Measurements from ENCODE around the gene PHACTR3.

PHACTR3 gene

DNA sequence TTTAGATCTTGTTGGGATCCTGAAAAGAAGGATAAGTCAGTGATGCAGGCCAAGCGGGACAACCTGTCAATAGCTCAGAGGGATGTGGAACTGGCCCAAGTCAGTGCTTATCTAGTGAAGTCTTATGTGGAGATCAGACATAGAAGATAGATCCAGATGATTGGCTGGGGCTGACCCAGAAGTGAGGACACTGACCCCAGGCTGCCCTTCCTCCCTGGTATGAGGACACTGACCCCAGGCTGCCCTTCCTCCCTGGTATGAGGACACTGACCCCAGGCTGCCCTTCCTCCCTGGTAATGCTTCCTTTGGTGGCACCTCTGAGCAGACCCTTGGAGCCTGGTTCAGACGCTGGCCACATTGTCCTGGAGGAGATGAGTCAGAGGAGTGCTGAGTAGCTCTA lies 159.7 kb downstream of the PHACTR3 start:
- no peak for DNase-seq

GRCh38 chr20:59765599-59766177 lies 161.3 kb downstream of the PHACTR3 start:
- DNase-seq, result no peak

DNA sequence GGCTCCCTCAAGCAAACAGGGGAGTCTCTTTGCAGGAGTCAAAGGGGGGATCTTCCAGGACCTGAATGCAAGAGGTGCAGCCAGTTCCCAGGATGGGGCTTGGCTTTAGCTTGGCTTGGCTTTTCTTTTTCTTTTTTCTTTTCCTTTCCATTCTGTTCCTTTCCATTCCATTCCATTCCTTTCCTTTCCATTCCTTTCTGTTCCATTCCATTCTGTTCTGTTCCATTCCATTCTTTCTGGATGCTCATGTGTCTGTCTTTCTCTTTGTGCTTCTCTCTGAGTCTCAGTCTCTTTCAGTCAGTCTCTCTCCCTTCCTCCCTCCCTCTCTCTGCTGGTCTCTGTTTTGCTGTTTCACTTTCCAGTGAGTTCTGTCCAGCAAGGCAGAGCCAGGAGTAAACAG lies 163.3 kb downstream of the PHACTR3 start:
- DNase-seq, result no peak

- DNase-seq, result no peak
Observed at GRCh38 chr20:59770270-59770669, 165.9 kb downstream of the PHACTR3 start.

DNA sequence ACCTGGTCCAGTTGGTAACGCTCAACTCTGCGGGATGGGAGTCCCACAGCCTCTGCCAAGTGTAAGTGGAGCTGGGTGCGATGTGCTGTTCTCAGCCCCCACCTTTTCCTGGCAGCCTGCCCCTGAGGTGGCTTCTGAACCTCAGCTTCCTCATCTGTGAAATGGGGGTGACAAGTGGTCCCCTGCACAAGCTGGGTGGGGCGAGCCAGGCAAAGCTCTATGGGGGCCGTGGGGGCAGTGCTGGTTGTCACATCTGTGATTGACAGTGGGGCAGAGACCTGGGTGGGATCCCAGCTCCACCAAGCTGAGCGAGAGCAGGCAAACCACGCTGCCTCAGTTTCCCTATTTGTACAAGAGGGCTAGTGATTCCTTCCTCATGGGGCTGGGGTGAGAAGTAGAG lies 166.5 kb downstream of the PHACTR3 start:
- no peak for DNase-seq

GRCh38 chr20:59771506-59772372 lies 167.4 kb downstream of the PHACTR3 start:
- no peak for DNase-seq

DNA sequence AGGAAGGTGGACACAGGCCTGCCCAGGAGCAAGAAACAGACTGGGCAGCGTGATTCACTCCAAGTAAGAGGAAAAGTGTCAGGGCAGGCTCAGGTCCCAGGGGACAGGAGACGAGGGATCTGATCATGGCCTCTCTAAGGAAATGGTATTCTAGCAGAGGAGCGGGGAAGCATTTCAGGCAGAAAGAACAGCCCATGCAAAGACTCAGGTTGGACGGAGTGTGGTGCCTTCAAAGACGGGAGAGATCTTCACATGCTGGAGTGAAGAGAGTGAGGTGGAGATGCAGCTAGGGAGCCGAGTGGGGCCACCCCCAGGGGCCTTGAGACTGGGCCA lies 168.0 kb downstream of the PHACTR3 start:
- no peak for DNase-seq

DNA sequence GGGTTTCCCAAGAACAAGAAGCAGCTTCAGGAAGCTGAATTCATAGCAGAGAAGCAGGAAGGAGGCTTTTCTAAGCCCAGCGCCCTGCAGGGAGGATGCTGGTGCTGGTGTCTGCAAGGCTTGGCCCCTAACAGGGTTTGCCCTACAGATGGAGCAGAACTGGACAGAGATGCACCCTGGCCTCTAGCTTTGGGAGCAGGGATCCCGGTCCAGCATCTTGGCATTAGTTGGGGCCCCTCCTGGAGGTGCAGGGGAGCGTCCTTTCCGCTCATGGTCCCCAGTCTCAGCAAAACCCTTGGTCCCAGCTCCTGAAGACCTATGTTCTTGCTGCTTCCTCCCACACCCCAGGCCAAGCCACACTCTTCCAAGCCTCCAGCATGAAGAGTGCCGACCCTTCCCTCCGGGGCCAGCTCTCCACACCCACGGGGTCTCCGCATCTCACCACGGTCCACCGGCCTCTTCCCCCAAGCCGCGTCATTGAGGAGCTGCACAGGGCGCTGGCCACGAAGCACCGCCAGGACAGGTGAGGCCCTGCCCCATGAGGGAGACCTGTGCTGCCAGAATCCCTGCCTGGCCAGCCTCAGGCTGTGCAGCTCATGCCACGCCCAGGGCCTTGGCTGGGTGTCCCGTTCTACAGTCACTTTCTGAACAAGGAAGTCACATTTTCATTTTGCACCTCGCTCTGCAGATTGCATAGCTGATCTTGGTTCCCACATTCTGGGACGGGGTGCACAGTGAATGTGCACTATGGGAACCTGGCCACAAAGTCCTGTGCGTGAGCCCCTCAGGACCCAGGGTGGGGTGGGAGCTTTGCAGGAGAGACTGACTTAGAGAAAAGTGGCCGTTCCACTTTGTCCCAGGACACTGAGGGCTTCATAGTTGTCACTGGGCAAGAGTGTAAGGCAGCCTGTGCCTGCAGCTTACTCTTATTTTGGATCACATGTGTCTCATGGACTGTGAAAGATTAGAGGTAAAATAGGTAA lies 168.9 kb downstream of the PHACTR3 start:
- peak; percentile 20 for DNase-seq

DNA sequence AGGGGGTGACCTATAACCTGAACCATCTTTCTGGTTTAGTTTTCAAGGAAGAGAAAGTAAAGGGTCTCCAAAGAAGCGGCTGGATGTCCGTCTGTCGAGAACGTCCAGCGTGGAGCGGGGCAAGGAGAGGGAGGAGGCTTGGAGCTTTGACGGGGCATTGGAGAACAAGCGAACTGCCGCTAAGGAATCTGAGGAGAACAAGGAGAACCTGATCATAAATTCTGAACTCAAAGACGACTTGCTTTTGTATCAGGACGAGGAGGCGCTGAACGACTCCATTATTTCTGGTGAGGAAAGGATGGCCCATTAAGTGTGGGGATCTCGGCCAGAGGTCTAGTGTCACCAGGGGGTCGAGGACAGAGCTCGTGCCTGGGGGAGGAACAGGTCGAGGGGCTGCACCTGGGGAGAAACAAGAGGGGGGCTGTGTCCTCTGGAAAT lies 169.9 kb downstream of the PHACTR3 start:
- DNase-seq, result peak; percentile 13

- DNase-seq, result peak; percentile 3
Observed at GRCh38 chr20:59774921-59775686, 170.8 kb downstream of the PHACTR3 start.

GRCh38 chr20:59775687-59776055 lies 171.3 kb downstream of the PHACTR3 start:
- DNase-seq, result peak; percentile 10

GRCh38 chr20:59776059-59776603 lies 171.8 kb downstream of the PHACTR3 start:
- peak; percentile 28 for DNase-seq

GRCh38 chr20:59776626-59777330 lies 172.4 kb downstream of the PHACTR3 start:
- DNase-seq, result peak; percentile 25

DNA sequence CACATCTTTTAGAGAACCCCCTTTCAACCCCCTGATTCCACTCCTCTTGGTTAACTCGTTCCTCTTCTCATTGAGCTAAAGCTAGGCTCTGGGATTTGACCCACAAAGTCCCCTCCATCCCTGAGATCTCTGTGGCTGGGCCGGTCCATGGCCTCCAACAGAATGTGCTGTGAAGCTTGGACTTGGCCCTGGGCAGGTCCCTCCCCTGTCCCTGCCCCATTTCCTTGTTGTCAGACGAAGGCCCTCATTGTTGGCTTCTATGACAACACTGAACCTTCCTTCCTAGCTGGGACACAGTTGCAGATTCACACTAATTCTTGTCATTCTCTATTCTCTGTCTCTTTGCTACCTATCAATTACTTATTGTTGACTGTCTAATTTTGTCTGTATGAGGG lies 173.0 kb downstream of the PHACTR3 start:
- DNase-seq, result peak; percentile 15

DNA sequence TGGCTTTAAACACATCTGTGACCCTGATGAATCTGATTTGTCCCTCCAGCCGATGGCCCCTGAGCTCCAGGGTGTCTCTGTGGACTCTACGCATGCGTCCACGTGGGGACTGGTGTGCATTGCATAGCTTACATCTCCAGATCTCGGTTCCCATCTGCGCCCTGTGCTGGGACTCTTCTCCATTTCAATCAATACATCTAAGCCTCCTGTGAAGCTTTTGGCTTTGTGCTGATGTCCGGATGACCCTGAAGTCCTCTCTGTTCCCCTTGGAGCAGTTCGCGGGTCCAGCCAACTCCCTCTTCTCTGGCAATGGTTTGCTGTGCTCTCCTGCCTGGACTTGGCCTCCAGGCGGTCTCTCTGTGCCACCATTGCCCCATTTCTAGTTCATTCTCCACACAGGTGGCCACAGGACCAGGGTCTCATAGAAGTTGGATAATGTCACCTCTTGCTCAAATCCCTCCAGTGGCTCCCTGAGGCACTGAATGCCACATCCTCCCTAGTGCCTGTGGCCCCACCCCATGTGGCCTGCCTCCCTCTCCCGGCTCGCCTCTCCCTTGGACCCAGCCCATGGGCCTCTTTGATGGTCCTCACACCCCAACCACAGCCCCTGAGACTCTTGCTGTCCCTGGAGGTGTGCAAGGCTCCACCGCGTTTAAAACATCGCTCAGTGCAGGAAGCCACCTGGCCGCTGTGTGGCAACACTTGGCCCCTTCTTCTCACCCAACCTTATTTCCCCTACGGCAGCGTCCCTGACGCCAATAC lies 173.7 kb downstream of the PHACTR3 start:
- peak; percentile 13 for DNase-seq

GRCh38 chr20:59778615-59779200 lies 174.4 kb downstream of the PHACTR3 start:
- peak; percentile 17 for DNase-seq

DNA sequence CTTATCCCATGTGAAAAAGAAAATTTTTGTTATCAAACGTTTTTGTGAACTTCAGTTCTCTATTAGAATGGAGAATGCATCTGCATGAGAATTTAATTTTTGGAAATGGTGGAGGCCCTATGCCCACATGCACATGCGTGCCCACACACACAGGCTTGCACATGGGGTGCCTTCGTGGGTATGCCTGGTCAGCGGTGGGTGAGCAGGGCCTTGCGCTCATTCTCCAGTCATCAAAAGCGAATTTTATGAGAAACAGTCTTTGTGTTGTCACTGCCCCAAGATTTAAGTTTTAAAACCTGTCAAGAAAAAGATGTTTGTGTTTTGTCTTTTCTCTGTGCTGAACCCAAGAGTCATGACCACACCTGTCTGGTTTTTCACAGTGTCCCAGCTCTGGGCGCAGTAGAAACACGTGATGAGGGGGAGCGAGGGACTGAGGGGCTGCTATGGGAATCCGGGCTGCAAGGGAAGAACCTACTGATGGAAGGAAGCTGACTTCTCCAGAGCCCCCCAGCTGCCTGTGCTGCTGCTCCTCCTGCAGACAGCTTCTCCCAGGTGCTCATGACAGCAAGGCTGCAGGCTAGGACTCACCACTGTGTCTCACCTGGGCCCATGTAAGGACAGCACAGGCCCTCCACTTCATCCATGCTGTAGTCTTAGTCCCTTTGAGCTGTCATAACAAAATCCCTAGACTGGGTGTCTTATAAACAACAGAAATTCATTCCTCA lies 175.5 kb downstream of the PHACTR3 start:
- peak; percentile 13 for DNase-seq

DNA sequence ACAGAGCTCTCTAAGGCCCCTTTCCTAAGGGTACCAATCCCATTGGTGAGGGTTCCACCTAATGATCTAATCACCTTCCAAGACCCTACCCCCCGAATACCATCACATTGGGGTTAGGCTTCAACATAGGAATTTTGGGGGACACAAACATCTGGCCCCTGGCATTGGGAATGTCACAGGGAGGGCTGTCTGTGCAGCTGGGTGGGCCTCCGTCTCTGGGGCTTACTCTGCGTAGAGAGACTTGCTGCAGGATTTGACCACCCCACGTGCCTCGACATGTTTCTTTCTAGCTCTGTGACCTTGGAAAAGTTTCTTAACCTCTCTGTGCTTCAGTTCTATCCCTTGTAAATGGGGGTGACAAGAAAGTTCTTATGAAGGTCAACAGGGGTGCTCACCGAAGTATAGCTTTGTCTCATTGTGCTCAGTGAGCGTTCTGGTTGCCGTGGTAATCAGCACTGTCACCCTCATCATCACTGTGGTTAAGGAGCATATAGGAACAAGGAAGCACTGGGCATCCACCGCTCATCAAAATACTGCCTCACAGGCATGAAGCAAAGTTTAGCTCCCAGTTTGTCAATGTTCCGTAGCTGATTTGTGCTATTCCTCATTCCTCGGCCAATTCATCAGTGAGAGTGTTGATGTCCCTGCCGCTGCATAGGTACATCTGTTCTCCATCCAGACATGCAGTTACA lies 176.3 kb downstream of the PHACTR3 start:
- peak; percentile 13 for DNase-seq

DNA sequence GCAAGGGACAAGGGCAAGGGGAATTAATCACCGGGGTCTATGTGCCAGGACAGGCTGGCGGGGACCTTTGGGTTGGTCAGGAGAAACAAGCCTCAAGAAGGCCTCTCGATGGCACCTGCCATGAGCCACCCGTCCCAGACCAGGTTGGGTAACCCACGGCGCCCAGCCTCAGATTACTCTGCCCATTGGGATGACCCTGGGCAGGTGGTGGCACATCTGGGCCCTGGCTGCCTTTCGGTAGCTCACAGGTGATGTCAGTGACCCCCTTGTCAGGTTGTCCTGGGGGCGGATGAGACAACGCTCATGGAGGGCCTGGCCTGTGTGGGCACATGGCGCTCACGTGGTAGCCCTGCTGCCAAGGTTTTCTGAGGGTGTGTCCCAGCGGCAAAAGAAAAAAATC lies 176.9 kb downstream of the PHACTR3 start:
- peak; percentile 22 for DNase-seq
